Psoas muscle (tissue), 8 donors: Measurements from ENCODE around the gene SYCN. TPM values are rescaled to one million over a fixed set of nuclear protein-coding genes. Genes with fewer than 3 reads are reported as not detected.

Source experiments
- ATAC-seq, 4 donors: fragments of 200-7000 bp; cut with Tn5 transposase; one replicate each; pipeline ENCODE4 v1.9.1; 2020; ENCODE audit warnings: moderate library complexity in 3 of 4, mild to moderate bottlenecking in 2 of 4
- DNase-seq, 2 donors: peaks; one replicate each; pipeline ENCODE4 v3.0.0-alpha.2; 2020
- H3K27ac ChIP-seq: fragments of 200-600 bp; one replicate; pipeline ENCODE4 v1.8.0; 2022
- H3K27me3 ChIP-seq, 3 donors: fragments of 200-600 bp in 1 of 3; one replicate each; pipeline versions ENCODE4 v1.6.1 to v1.8.0; 2013 to 2022; ENCODE audit warnings: low read length in 2 of 3, mild to moderate bottlenecking in 2 of 3, moderate library complexity in 1 of 3; ENCODE audit not compliant: insufficient read depth in 3 of 3
- H3K36me3 ChIP-seq, 2 donors: fragments of 200-600 bp in 1 of 2; one replicate each; pipeline versions ENCODE4 v1.6.1 to v1.8.0; 2013 to 2022; ENCODE audit warnings: low read depth in 1 of 2, mild to moderate bottlenecking in 1 of 2, moderate library complexity in 1 of 2; ENCODE audit not compliant: insufficient read depth in 1 of 2
- H3K4me1 ChIP-seq: fragments of 200-600 bp; one replicate; pipeline ENCODE4 v1.8.0; 2022
- H3K4me3 ChIP-seq: fragments of 200-600 bp; one replicate; pipeline ENCODE4 v1.8.0; 2022; ENCODE audit warnings: mild to moderate bottlenecking
- H3K9me3 ChIP-seq: fragments of 200-600 bp; one replicate; pipeline ENCODE4 v1.8.0; 2022
- CTCF ChIP-seq: fragments of 200-600 bp; IDR thresholded peaks from one replicate; pipeline ENCODE4 v1.8.0; 2022; ENCODE audit warnings: antibody characterized with exemption
- WGBS, 3 donors: extraction: QIAGEN DNeasy Blood & Tissue Kit; methylation state at CpG; one replicate each; pipeline versions ENCODE4 v1.1.6 to v1.1.7; 2013; 5-methylcytosine and 5-hydroxymethylcytosine counted together
- intact Hi-C, 2 donors: fragments of 100-400 bp; cut with DNase I; formaldehyde crosslinking; loops; one replicate each; pipeline versions ENCODE4 v1.11.0 to v1.14.2; 2022
- long read RNA-seq, 2 donors: library from polyadenylated mRNA; unstranded; transcript quantifications; one replicate each; pipeline ENCODE4 v2.0.0, GENCODE V29; 2021
- polyA plus RNA-seq, 3 donors: library from polyadenylated mRNA; stranded (reverse); fragments of 200-250 nt; gene quantifications; one replicate each; pipeline ENCODE4 v1.2.3, GENCODE V29; 2013
- total RNA-seq, 4 donors: library from RNA; stranded (reverse); fragmentation: NEBNext Ultra II Directional in 2 of 4; extraction: Animal tissue kit (Norgen Biotek cat#: 25700) in 2 of 4; gene quantifications; one replicate each; pipeline versions ENCODE4 v1.2.1 to v1.2.4, GENCODE V29; 2021 to 2023
- donor health status: healthy with polysubstance abuse.
- donor health status: DM: no; HTN: no; CAD: no; lungs with moderate emphysema.
- donor health status: Bipolar disorder and iron deficiency.
- donor health status: healthy.
- donor health status: DM: yes; HTN: yes; CAD: no.
- donor health status: DM: no; HTN: no; CAD: no.
- donor health status: DM: no; HTN: no; CAD: no.
- donor health status: DM: yes; HTN: yes; CAD: no.

Gene SYCN
- total RNA-seq (1 to 10 TPM in 1 of 4 donors, not detected in 3; 1.3 TPM), polyA plus RNA-seq (not detected)
- long read RNA-seq, donor 1, result 0 reads
- long read RNA-seq, donor 2, result 0 reads

- peaks cover 0 to 83% (median 30%) of the 10 kb centered on the region in 3 donors for H3K27me3 ChIP-seq
Observed at GRCh38 chr19:39203372-39204341, at the start of gene SYCN. SYCN (minus strand) TSS chr19:39204263; CDS start chr19:39204254, 9 bp downstream.

DNA sequence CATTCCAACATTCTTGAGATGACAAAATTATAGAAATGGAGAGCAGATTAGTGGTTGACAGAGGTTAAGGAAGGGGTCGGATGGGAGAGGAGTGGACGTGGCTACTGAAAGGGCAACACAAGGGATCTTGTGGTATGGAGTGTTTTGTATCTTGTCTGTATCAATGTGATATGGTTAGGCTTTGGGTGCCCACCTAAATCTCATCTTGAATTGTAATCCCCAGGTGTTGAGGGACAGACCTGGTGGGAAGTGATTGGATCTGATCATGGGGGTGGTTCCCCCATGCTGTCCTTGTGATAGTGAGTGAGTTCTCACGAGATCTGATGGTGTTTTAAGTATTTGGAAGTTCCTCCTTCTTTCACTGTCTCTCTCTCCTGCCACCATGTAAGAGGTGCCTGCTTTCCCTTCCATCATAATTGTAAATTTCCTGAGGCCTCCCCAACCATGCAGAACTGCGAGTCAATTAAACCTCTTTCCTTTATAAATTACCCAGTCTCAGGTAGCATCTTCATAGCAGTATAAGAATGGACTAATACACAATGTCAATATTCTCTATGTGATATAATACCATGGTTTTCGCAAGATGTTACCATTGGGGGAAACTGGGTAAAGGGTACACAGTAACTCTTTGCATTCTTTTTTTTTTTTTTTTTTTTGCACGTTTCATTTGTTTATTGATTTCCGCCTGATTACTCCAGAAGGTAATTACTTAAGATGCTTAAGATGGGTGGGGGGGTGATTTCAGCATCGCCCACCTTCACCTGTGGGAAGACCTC, 49.5 kb upstream of the SYCN start:
- ATAC-seq (no peak), DNase-seq (no peak)
- no peak for TF ChIP-seq CTCF
- Histone ChIP-seq H3K36me3 (no peaks in the 10 kb centered on the region), H3K4me3 (no peak overlapping the region), H3K9me3 (no peaks in the 10 kb centered on the region), H3K27me3 (peaks cover 0 to 44% (median 8%) of the 10 kb centered on the region in 3 donors), H3K4me1 (no peaks in the 10 kb centered on the region), H3K27ac (no peak overlapping the region)
- 76 to 83% (median 83%) methylated on average over 8 of the region's 8 CpGs for WGBS, 3 donors
- intact Hi-C loops, result no loop called here

More at GRCh38 chr19:39203372-39204341, at the start of gene SYCN:
- no peaks in the 10 kb centered on the region for H3K4me1 ChIP-seq
- no peaks in the 10 kb centered on the region for H3K9me3 ChIP-seq
- TF ChIP-seq CTCF, result no peak
- H3K36me3 ChIP-seq, result no peaks in the 10 kb centered on the region
- intact Hi-C loops, result no loop called here
- no peak within 1 kb of the TSS for H3K27ac ChIP-seq
- DNase-seq (no peak), ATAC-seq (no peak)
- H3K4me3 ChIP-seq, result no peak within 1 kb of the TSS
- 19 to 21% (median 19%) methylated on average over 48 to 57 of the region's 57 CpGs for WGBS, 3 donors

- Histone ChIP-seq H3K36me3 (no peaks in the 10 kb centered on the region), H3K4me3 (no peak overlapping the region), H3K9me3 (no peaks in the 10 kb centered on the region), H3K4me1 (no peaks in the 10 kb centered on the region), H3K27ac (no peak overlapping the region), H3K27me3 (peaks cover 0 to 55% (median 18%) of the 10 kb centered on the region in 3 donors)
- ATAC-seq (no peak), DNase-seq (no peak)
- no peak for TF ChIP-seq CTCF
- WGBS, 3 donors, result 43 to 51% (median 47%) methylated on average over 3 of the region's 3 CpGs
- intact Hi-C loops, result no loop called here
Observed at GRCh38 chr19:39252458-39252857, 48.4 kb upstream of the SYCN start.

- WGBS, 3 donors, result 49 to 66% (median 52%) methylated on average over 3 of the region's 3 CpGs
- no peaks in the 10 kb centered on the region for H3K9me3 ChIP-seq
- no peak for ATAC-seq
Observed at GRCh38 chr19:39251846-39252245, 47.8 kb upstream of the SYCN start.

More at GRCh38 chr19:39251846-39252245, 47.8 kb upstream of the SYCN start:
- intact Hi-C loops, result no loop called here
- no peak for DNase-seq
- no peak overlapping the region for H3K27ac ChIP-seq
- TF ChIP-seq CTCF, result no peak
- no peaks in the 10 kb centered on the region for H3K36me3 ChIP-seq
- H3K4me3 ChIP-seq, result no peak overlapping the region
- peaks cover 0 to 62% (median 22%) of the 10 kb centered on the region in 3 donors for H3K27me3 ChIP-seq
- no peaks in the 10 kb centered on the region for H3K4me1 ChIP-seq
